Ishikawa (cell line): ENCODE measurements around the gene ASTN1.

Experiments used
- CEBPB ChIP-seq: IDR thresholded peaks from 2 replicates; pipeline ENCODE4 v1.6.1; 2012
- CREB1 ChIP-seq: IDR thresholded peaks from 2 replicates; pipeline ENCODE4 v1.6.1; 2012; ENCODE audit warnings: low read depth
- EGR1 ChIP-seq: IDR thresholded peaks from 2 replicates; pipeline ENCODE4 v1.6.1; 2012
- EP300 ChIP-seq: IDR thresholded peaks from 2 replicates; pipeline ENCODE4 v1.6.1; 2012; ENCODE audit warnings: borderline replicate concordance
- FOXM1 ChIP-seq: IDR thresholded peaks from 2 replicates; pipeline ENCODE4 v1.6.1; 2012; ENCODE audit warnings: low read depth, borderline replicate concordance
- NFIC ChIP-seq: IDR thresholded peaks from 2 replicates; pipeline ENCODE4 v1.6.1; 2012
- RAD21 ChIP-seq: IDR thresholded peaks from 2 replicates; pipeline ENCODE4 v1.6.1; 2012; ENCODE audit warnings: low read depth
- TAF1 ChIP-seq: IDR thresholded peaks from 2 replicates; pipeline ENCODE4 v1.6.1; 2012; ENCODE audit warnings: low read depth, mild to moderate bottlenecking
- TCF12 ChIP-seq: IDR thresholded peaks from 2 replicates; pipeline ENCODE4 v1.6.1; 2012; ENCODE audit warnings: low read depth
- TEAD4 ChIP-seq: IDR thresholded peaks from 2 replicates; pipeline ENCODE4 v1.6.1; 2012
- USF1 ChIP-seq: IDR thresholded peaks from 2 replicates; pipeline ENCODE4 v1.6.1; 2012
- YY1 ChIP-seq: IDR thresholded peaks from 2 replicates; pipeline ENCODE4 v1.6.1; 2012; ENCODE audit warnings: low read depth
- ZBTB7A ChIP-seq: IDR thresholded peaks from 2 replicates; pipeline ENCODE4 v1.6.1; 2012; ENCODE audit warnings: low read depth
- TF ChIP-seq, protein P1 (sequence below): IDR thresholded peaks from 2 replicates; pipeline ENCODE4 v1.6.1; 2012
- TF ChIP-seq, protein P2 (sequence below): IDR thresholded peaks from 2 replicates; pipeline ENCODE4 v1.6.1; 2012; ENCODE audit warnings: low read depth, mild to moderate bottlenecking

The ASTN1 gene

GRCh38 chr1:177200290-177200689, 35.8 kb upstream of the ASTN1 start:
- TF ChIP-seq CREB1 (no peak), YY1 (no peak), EGR1 (no peak), NFIC (no peak), RAD21 (no peak), TAF1 (no peak), ZBTB7A (no peak), EP300 (no peak), TEAD4 (no peak), CEBPB (no peak), FOXM1 (no peak), USF1 (no peak), TCF12 (no peak)
- TF ChIP-seq, protein P1, sequence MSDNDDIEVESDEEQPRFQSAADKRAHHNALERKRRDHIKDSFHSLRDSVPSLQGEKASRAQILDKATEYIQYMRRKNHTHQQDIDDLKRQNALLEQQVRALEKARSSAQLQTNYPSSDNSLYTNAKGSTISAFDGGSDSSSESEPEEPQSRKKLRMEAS, result no peak
- TF ChIP-seq, protein P2, sequence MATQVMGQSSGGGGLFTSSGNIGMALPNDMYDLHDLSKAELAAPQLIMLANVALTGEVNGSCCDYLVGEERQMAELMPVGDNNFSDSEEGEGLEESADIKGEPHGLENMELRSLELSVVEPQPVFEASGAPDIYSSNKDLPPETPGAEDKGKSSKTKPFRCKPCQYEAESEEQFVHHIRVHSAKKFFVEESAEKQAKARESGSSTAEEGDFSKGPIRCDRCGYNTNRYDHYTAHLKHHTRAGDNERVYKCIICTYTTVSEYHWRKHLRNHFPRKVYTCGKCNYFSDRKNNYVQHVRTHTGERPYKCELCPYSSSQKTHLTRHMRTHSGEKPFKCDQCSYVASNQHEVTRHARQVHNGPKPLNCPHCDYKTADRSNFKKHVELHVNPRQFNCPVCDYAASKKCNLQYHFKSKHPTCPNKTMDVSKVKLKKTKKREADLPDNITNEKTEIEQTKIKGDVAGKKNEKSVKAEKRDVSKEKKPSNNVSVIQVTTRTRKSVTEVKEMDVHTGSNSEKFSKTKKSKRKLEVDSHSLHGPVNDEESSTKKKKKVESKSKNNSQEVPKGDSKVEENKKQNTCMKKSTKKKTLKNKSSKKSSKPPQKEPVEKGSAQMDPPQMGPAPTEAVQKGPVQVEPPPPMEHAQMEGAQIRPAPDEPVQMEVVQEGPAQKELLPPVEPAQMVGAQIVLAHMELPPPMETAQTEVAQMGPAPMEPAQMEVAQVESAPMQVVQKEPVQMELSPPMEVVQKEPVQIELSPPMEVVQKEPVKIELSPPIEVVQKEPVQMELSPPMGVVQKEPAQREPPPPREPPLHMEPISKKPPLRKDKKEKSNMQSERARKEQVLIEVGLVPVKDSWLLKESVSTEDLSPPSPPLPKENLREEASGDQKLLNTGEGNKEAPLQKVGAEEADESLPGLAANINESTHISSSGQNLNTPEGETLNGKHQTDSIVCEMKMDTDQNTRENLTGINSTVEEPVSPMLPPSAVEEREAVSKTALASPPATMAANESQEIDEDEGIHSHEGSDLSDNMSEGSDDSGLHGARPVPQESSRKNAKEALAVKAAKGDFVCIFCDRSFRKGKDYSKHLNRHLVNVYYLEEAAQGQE, result no peak

GRCh38 chr1:177198243-177198642, 33.7 kb upstream of the ASTN1 start:
- no peak for TF ChIP-seq EGR1
- no peak for TF ChIP-seq RAD21
- TF ChIP-seq USF1, result no peak
- TF ChIP-seq EP300, result no peak
- no peak for TF ChIP-seq CREB1
- TF ChIP-seq, protein P1, result no peak
- TF ChIP-seq TAF1, result no peak
- TF ChIP-seq FOXM1, result no peak

DNA sequence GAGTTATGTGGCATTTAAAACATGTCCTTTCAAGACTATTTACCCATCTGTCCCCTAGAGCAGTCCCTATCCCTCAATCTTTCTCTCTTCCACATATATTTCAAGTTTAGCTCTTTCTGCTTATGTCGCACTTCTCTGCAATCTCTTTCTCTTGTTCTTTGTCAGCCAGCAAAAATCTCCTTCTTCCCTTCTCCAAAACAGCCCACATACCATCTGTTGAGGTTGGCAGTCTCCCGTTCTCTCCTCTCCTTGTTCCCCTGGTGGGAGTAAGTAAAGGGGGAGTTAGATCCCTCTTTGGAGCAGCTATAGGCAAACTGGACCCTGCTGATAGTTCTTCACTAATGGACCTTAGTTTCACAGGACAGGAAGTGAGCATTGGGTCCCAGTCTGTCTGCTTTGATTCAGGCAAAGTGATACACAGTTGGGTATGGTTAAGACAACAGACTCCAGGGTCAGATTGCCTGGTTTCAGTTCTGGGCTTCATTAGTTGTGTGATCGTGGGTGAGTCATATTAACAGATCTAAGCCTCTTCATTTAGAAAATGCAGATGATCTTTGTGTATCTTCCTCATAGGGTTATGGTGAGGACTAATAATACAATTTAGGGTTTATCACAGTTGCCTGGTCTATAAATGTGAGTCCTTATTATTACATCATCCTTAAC, 25.9 kb upstream of the ASTN1 start:
- TF ChIP-seq RAD21 (no peak), FOXM1 (no peak), NFIC (no peak), EGR1 (no peak), TEAD4 (no peak), TCF12 (no peak), CEBPB (no peak), YY1 (no peak), TAF1 (no peak), ZBTB7A (no peak), USF1 (no peak), EP300 (no peak), CREB1 (no peak)
- TF ChIP-seq, protein P1, result no peak
- TF ChIP-seq, protein P2, result no peak

DNA sequence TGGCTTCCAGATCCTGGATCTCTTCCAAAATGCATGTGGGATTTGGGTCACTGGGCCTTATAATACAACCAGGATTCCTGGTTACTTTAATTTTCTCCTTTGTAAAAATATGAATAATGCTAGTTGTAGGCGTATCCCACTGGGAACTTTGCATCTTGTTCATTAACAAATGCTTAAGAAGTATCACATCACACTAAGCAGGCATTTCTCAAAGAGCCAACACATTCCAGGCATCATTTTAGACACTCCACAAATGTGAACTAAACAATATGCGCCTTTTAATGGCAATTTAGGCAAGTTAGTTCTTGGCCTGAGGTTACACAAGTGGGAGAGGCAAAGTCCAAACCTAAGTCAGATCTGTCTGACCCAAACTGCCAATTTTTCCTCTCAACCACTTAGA, 22.1 kb upstream of the ASTN1 start:
- TF ChIP-seq NFIC, result no peak
- TF ChIP-seq CREB1, result no peak
- no peak for TF ChIP-seq ZBTB7A
- TF ChIP-seq, protein P2, result no peak
- TF ChIP-seq RAD21, result no peak
- TF ChIP-seq, protein P1, result no peak
- no peak for TF ChIP-seq EP300
- TF ChIP-seq USF1, result no peak
- TF ChIP-seq CEBPB, result no peak
- TF ChIP-seq FOXM1, result no peak
- TF ChIP-seq EGR1, result no peak
- no peak for TF ChIP-seq TEAD4
- no peak for TF ChIP-seq TAF1
- TF ChIP-seq TCF12, result no peak
- no peak for TF ChIP-seq YY1
